Ovary (tissue), 3 donors: ENCODE data around the gene BRAP.

Source experiments
- CTCF ChIP-seq, 3 donors: fragments of 450-650 bp in 2 of 3; fragments of 200-600 bp in 1 of 3; IDR thresholded peaks; one replicate each; pipeline versions ENCODE4 v1.5.1 to v1.8.0; 2016 to 2022; ENCODE audit warnings: antibody characterized with exemption in 3 of 3, mild to moderate bottlenecking in 1 of 3
- POLR2A ChIP-seq: fragments of 450-650 bp; IDR thresholded peaks from one replicate; pipeline ENCODE4 v1.6.1; 2017; ENCODE audit warnings: antibody characterized with exemption, mild to moderate bottlenecking, moderate library complexity
- donor health status: DM: no; HTN: no; CAD: no.

GRCh38 chr12:111730420-111730819 is 44.7 kb upstream of the BRAP start:
- TF ChIP-seq CTCF (IDR thresholded peaks at IDR 0.05) (no peak), POLR2A (no peak)
